ENCODE results near the gene KRT86. TPM values are rescaled to one million over a fixed set of nuclear protein-coding genes. Genes with fewer than 3 reads are reported as not detected.
"Not testable (repeated sequence)": the region's sequence is repeated elsewhere in the genome, so short reads cannot be mapped to it uniquely, and the experiment has no call there.

Gene KRT86
- total RNA-seq, 1 experiment from 2014 or later: 2.7 TPM

DNA sequence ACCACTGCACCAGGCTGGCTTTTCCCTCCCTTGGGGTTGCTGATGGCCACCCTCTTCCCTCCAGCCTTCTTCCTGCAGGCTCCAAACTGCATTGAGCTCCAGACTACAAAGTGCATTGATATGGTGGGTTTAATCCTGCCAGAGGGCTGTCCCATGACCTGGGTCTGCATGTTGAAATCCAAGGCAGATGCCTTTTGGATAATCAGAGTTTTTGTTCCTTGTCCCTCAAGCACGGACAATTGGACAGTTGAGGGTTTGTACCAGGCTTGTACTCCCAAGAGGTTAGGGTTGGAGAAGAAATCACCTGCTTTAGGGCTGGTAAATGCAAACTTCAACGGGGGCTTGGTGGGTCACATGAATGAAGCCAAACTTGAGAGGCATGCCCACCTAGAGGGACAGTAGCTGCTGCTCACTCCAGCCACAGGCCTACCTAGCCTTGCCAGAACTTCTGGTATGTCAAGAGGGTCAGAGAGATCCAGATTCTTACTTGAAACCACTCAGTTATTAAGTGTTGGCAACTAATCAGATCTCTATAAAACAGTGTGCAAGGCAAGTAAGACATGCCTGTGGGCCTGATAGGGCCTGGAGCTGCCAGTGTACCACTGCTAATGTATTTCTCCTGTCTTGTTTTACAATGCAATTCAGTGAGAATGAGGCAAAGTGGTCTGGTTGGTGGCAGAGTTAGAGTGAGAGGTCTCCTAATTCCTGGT is 68.5 kb downstream of the KRT86 start:
- H3K36me3 ChIP-seq (ENCODE audit: low read depth): no peaks in the 10 kb centered on the region
- ChIA-PET POLR2A (ENCODE audit: unreplicated experiment) (no interaction called here), CTCF (no interaction called here)
- H3K79me2 ChIP-seq (ENCODE audit: low read depth): no peaks in the 10 kb centered on the region
- H2AFZ ChIP-seq: no peak overlapping the region
- H3F3A ChIP-seq (ENCODE audit: insufficient read depth, low read depth): peaks cover 23% of the 10 kb centered on the region
- no peaks in the 10 kb centered on the region; the same call in 1 of the 2 replicates for H3K9me3 ChIP-seq (ENCODE audit: insufficient read depth, low read depth)
- intact Hi-C loops (cut with micrococcal nuclease; ENCODE audit: unreplicated experiment): no loop called here
- H3K4me2 ChIP-seq: no peak overlapping the region
- DNase-seq: no peak
- H4K20me1 ChIP-seq (ENCODE audit: insufficient read depth): no peaks in the 10 kb centered on the region
- no peak for TF ChIP-seq CTCF (conservative IDR thresholded peaks at IDR 0.05)
- no peak for TF ChIP-seq EZH2 (IDR thresholded peaks at IDR 0.05; ENCODE audit: low read depth)
- no peaks in the 10 kb centered on the region for H3K9me2 ChIP-seq (ENCODE audit: insufficient read depth)
- no peak overlapping the region for H3K27ac ChIP-seq
- H3K27me3 ChIP-seq (ENCODE audit: insufficient read depth, low read depth): no peaks in the 10 kb centered on the region
- H3K4me3 ChIP-seq: no peak overlapping the region
- H3K4me1 ChIP-seq (replicated peaks; ENCODE audit: insufficient read depth): peaks cover 27% of the 10 kb centered on the region
- no TSS peak for BruUV-seq (replicated peaks)

- no peak for DNase-seq
- intact Hi-C loops (cut with micrococcal nuclease; ENCODE audit: unreplicated experiment): no loop called here
- no TSS peak for BruUV-seq (replicated peaks)
- no peak overlapping the region for H3K27ac ChIP-seq
- H3F3A ChIP-seq (ENCODE audit: insufficient read depth, low read depth): peaks cover 23% of the 10 kb centered on the region
- CTCF ChIA-PET: no interaction called here
- peaks cover 27% of the 10 kb centered on the region for H3K4me1 ChIP-seq (replicated peaks; ENCODE audit: insufficient read depth)
- no peak overlapping the region for H3K4me3 ChIP-seq
- no peaks in the 10 kb centered on the region for H3K36me3 ChIP-seq (ENCODE audit: low read depth)
- POLR2A ChIA-PET (ENCODE audit: unreplicated experiment): no interaction called here
- TF ChIP-seq EZH2 (IDR thresholded peaks at IDR 0.05; ENCODE audit: low read depth) (no peak), CTCF (conservative IDR thresholded peaks at IDR 0.05) (no peak)
- H3K79me2 ChIP-seq (ENCODE audit: low read depth): no peaks in the 10 kb centered on the region
- H3K4me2 ChIP-seq: no peak overlapping the region
- no peaks in the 10 kb centered on the region for H4K20me1 ChIP-seq (ENCODE audit: insufficient read depth)
- H3K9me3 ChIP-seq (ENCODE audit: insufficient read depth, low read depth): no peaks in the 10 kb centered on the region; the same call in 1 of the 2 replicates
- H3K27me3 ChIP-seq (ENCODE audit: insufficient read depth, low read depth): no peaks in the 10 kb centered on the region
- H2AFZ ChIP-seq: no peak overlapping the region
- no peaks in the 10 kb centered on the region for H3K9me2 ChIP-seq (ENCODE audit: insufficient read depth)
These were observed 69.1 kb downstream of the KRT86 start for GRCh38 chr12:52343550-52343949.

DNA sequence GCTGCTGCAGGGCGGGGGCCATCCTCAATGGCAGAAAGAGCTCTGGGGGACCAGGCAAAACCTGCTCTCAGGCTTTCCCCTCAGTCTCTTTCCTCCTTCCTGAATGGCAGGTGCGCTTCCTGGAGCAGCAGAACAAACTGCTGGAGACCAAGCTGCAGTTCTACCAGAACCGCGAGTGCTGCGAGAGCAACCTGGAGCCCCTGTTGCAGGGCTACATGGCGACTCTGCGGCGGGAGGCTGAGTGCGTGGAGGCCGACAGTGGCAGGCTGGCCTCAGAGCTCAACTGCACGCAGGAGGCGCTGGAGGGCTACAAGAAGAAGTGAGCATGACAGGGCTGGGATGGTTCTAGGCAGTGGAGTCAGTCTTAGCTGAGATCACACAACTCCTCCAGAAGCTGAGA is 69.7 kb downstream of the KRT86 start:
- Histone ChIP-seq H3F3A (ENCODE audit: insufficient read depth, low read depth) (peaks cover 23% of the 10 kb centered on the region), H3K9me2 (ENCODE audit: insufficient read depth) (no peaks in the 10 kb centered on the region), H3K27me3 (ENCODE audit: insufficient read depth, low read depth) (no peaks in the 10 kb centered on the region), H3K4me1 (replicated peaks; ENCODE audit: insufficient read depth) (peaks cover 27% of the 10 kb centered on the region), H2AFZ (no peak overlapping the region), H3K36me3 (ENCODE audit: low read depth) (no peaks in the 10 kb centered on the region), H4K20me1 (ENCODE audit: insufficient read depth) (no peaks in the 10 kb centered on the region), H3K9me3 (ENCODE audit: insufficient read depth, low read depth) (no peaks in the 10 kb centered on the region; the same call in 1 of the 2 replicates), H3K79me2 (ENCODE audit: low read depth) (no peaks in the 10 kb centered on the region), H3K4me2 (no peak overlapping the region), H3K27ac (no peak overlapping the region), H3K4me3 (no peak overlapping the region)
- ChIA-PET POLR2A (ENCODE audit: unreplicated experiment) (no interaction called here), CTCF (interaction anchor here (0.6 kb wide), 1 partner anchor 10 kb away, joined by 6 read pairs; no protein-coding TSS in a partner anchor)
- TF ChIP-seq EZH2 (IDR thresholded peaks at IDR 0.05; ENCODE audit: low read depth): no peak
- TF ChIP-seq CTCF (conservative IDR thresholded peaks at IDR 0.05): no peak
- no TSS peak for BruUV-seq (replicated peaks)
- intact Hi-C loops (cut with micrococcal nuclease; ENCODE audit: unreplicated experiment): no loop called here
- no peak for DNase-seq

- H2AFZ ChIP-seq; H3K79me2 ChIP-seq (ENCODE audit: low read depth); DNase-seq; H3K27me3 ChIP-seq (ENCODE audit: insufficient read depth, low read depth); BruUV-seq (replicated peaks); H3K9me3 ChIP-seq (ENCODE audit: insufficient read depth, low read depth); H3K9me2 ChIP-seq (ENCODE audit: insufficient read depth); intact Hi-C loops (cut with micrococcal nuclease; ENCODE audit: unreplicated experiment); H4K20me1 ChIP-seq (ENCODE audit: insufficient read depth); H3K36me3 ChIP-seq (ENCODE audit: low read depth); H3K4me3 ChIP-seq: not testable (repeated sequence)
- peak overlapping the region; percentile 67 for H3K4me2 ChIP-seq
- CTCF ChIA-PET: interaction anchor here (0.6 to 1.3 kb wide), 2 partner anchors 19 to 96 kb away, joined by 3 to 4 read pairs; no protein-coding TSS in a partner anchor
- peaks cover 23% of the 10 kb centered on the region for H3F3A ChIP-seq (ENCODE audit: insufficient read depth, low read depth)
- POLR2A ChIA-PET (ENCODE audit: unreplicated experiment): interaction anchor here (0.5 to 0.8 kb wide), 3 partner anchors 112 to 654 kb away, joined by 3 to 5 read pairs (median 4); no protein-coding TSS in a partner anchor
- peak overlapping the region; percentile 74 for H3K27ac ChIP-seq
- H3K4me1 ChIP-seq (replicated peaks; ENCODE audit: insufficient read depth): peaks cover 27% of the 10 kb centered on the region
These were observed 70.6 kb downstream of the KRT86 start for GRCh38 chr12:52345041-52345440.

Data from PC-9 (cell line).